Stimulated activated memory B cell treated with anti-CD40 and anti-IgM and Interleukin-4, amounts not matched to agents 10 μg/mL and 1 μg/mL and 100 μg/mL, for 72 hours (primary cell): Measurements from ENCODE around the gene SLC22A4.
A peak's percentile ranks its signal among the peaks of the same experiment; 100 is the strongest.

ENCODE experiments used
- ATAC-seq: fragments of 150-1000 bp; cut with Tn5 transposase; 2 replicates; pipeline ENCODE4 v1.10.0; 2021
- H3K27ac Mint-ChIP-seq: one replicate; pipeline ENCODE4 v1.8.0; 2022; ENCODE audit warnings: mild to moderate bottlenecking, mixed read lengths
- H3K27me3 Mint-ChIP-seq: one replicate; pipeline ENCODE4 v1.8.0; 2022; ENCODE audit warnings: mixed read lengths
- H3K36me3 Mint-ChIP-seq: one replicate; pipeline ENCODE4 v1.8.0; 2022; ENCODE audit warnings: mixed read lengths
- H3K4me1 Mint-ChIP-seq: one replicate; pipeline ENCODE4 v1.8.0; 2022; ENCODE audit warnings: mixed read lengths
- H3K4me3 Mint-ChIP-seq: one replicate; pipeline ENCODE4 v1.8.0; 2022; ENCODE audit warnings: mild to moderate bottlenecking, moderate library complexity, mixed read lengths
- H3K9me3 Mint-ChIP-seq: one replicate; pipeline ENCODE4 v1.8.0; 2022; ENCODE audit warnings: mixed read lengths

The SLC22A4 gene

GRCh38 chr5:132279801-132280200, 14.4 kb upstream of the SLC22A4 start:
- H3K27me3 Mint-ChIP-seq, result peaks cover 11% of the 10 kb centered on the region
- ATAC-seq, result peak; percentile 24
- peaks cover 7% of the 10 kb centered on the region for H3K4me1 Mint-ChIP-seq
- H3K9me3 Mint-ChIP-seq, result no peaks in the 10 kb centered on the region
- H3K4me3 Mint-ChIP-seq, result no peak overlapping the region
- no peaks in the 10 kb centered on the region for H3K36me3 Mint-ChIP-seq
- H3K27ac Mint-ChIP-seq, result no peak overlapping the region

- peaks cover 7% of the 10 kb centered on the region for H3K4me1 Mint-ChIP-seq
- no peak overlapping the region for H3K27ac Mint-ChIP-seq
- no peaks in the 10 kb centered on the region for H3K9me3 Mint-ChIP-seq
- H3K4me3 Mint-ChIP-seq, result no peak overlapping the region
- peaks cover 3% of the 10 kb centered on the region for H3K27me3 Mint-ChIP-seq
- H3K36me3 Mint-ChIP-seq, result no peaks in the 10 kb centered on the region
- ATAC-seq, result no peak
These were observed 13.6 kb upstream of the SLC22A4 start for GRCh38 chr5:132280371-132281240.

GRCh38 chr5:132281856-132282614, 12.2 kb upstream of the SLC22A4 start:
- no peak for ATAC-seq
- Mint-ChIP-seq H3K27ac (no peak overlapping the region), H3K36me3 (no peaks in the 10 kb centered on the region), H3K4me1 (peaks cover 7% of the 10 kb centered on the region), H3K4me3 (no peak overlapping the region), H3K27me3 (no peaks in the 10 kb centered on the region), H3K9me3 (no peaks in the 10 kb centered on the region)

- Mint-ChIP-seq H3K4me3 (no peak overlapping the region), H3K4me1 (peaks cover 7% of the 10 kb centered on the region), H3K27me3 (peaks cover 7% of the 10 kb centered on the region), H3K27ac (no peak overlapping the region), H3K36me3 (no peaks in the 10 kb centered on the region), H3K9me3 (no peaks in the 10 kb centered on the region)
- no peak for ATAC-seq
These were observed 10.7 kb upstream of the SLC22A4 start for GRCh38 chr5:132283423-132284043.

- H3K27me3 Mint-ChIP-seq, result peaks cover 26% of the 10 kb centered on the region
- H3K27ac Mint-ChIP-seq, result no peak overlapping the region
- H3K4me1 Mint-ChIP-seq, result peaks cover 9% of the 10 kb centered on the region
- no peaks in the 10 kb centered on the region for H3K36me3 Mint-ChIP-seq
- no peaks in the 10 kb centered on the region for H3K9me3 Mint-ChIP-seq
- no peak for ATAC-seq
- H3K4me3 Mint-ChIP-seq, result no peak overlapping the region
These were observed 5.1 kb upstream of the SLC22A4 start for GRCh38 chr5:132289097-132289496.

- no peaks in the 10 kb centered on the region for H3K36me3 Mint-ChIP-seq
- ATAC-seq, result no peak
- H3K4me1 Mint-ChIP-seq, result peaks cover 28% of the 10 kb centered on the region
- H3K27me3 Mint-ChIP-seq, result peaks cover 41% of the 10 kb centered on the region
- no peaks in the 10 kb centered on the region for H3K9me3 Mint-ChIP-seq
- no peak overlapping the region for H3K27ac Mint-ChIP-seq
- no peak overlapping the region for H3K4me3 Mint-ChIP-seq
These were observed 3.2 kb upstream of the SLC22A4 start for GRCh38 chr5:132291026-132291425.

GRCh38 chr5:132293066-132293991, 865 bp upstream of the SLC22A4 start:
- Mint-ChIP-seq H3K27ac (peak overlapping the region; percentile 89), H3K27me3 (peaks cover 39% of the 10 kb centered on the region), H3K9me3 (no peaks in the 10 kb centered on the region), H3K36me3 (no peaks in the 10 kb centered on the region), H3K4me1 (peaks cover 30% of the 10 kb centered on the region), H3K4me3 (peak overlapping the region; percentile 91)
- peak; percentile 67 for ATAC-seq

- peak overlapping the region; percentile 91 for H3K4me3 Mint-ChIP-seq
- H3K4me1 Mint-ChIP-seq, result peaks cover 30% of the 10 kb centered on the region
- no peaks in the 10 kb centered on the region for H3K9me3 Mint-ChIP-seq
- peak; percentile 66 for ATAC-seq
- H3K36me3 Mint-ChIP-seq, result no peaks in the 10 kb centered on the region
- peaks cover 27% of the 10 kb centered on the region for H3K27me3 Mint-ChIP-seq
- H3K27ac Mint-ChIP-seq, result peak overlapping the region; percentile 89
These were observed 722 bp downstream of the SLC22A4 start for GRCh38 chr5:132294728-132295504.

- H3K9me3 Mint-ChIP-seq, result no peaks in the 10 kb centered on the region
- peaks cover 21% of the 10 kb centered on the region for H3K27me3 Mint-ChIP-seq
- ATAC-seq, result no peak
- H3K27ac Mint-ChIP-seq, result peak overlapping the region; percentile 89
- H3K4me1 Mint-ChIP-seq, result peaks cover 30% of the 10 kb centered on the region
- no peaks in the 10 kb centered on the region for H3K36me3 Mint-ChIP-seq
- peak overlapping the region; percentile 91 for H3K4me3 Mint-ChIP-seq
These were observed 1.6 kb downstream of the SLC22A4 start for GRCh38 chr5:132295505-132296411.

- no peak for ATAC-seq
- peaks cover 19% of the 10 kb centered on the region for H3K27me3 Mint-ChIP-seq
- H3K4me1 Mint-ChIP-seq, result peaks cover 30% of the 10 kb centered on the region
- H3K4me3 Mint-ChIP-seq, result no peak overlapping the region
- H3K27ac Mint-ChIP-seq, result no peak overlapping the region
- H3K9me3 Mint-ChIP-seq, result no peaks in the 10 kb centered on the region
- no peaks in the 10 kb centered on the region for H3K36me3 Mint-ChIP-seq
These were observed 2.3 kb downstream of the SLC22A4 start for GRCh38 chr5:132296412-132297016.

- Mint-ChIP-seq H3K4me1 (peaks cover 30% of the 10 kb centered on the region), H3K9me3 (no peaks in the 10 kb centered on the region), H3K4me3 (no peak overlapping the region), H3K36me3 (no peaks in the 10 kb centered on the region), H3K27ac (no peak overlapping the region), H3K27me3 (peaks cover 19% of the 10 kb centered on the region)
- no peak for ATAC-seq
These were observed 3.2 kb downstream of the SLC22A4 start for GRCh38 chr5:132297211-132297940.
